ENCODE data around the gene MAP1LC3A.
A peak's percentile ranks its signal among the peaks of the same experiment; 100 is the strongest.
"Not testable (repeated sequence)": the region's sequence is repeated elsewhere in the genome, so short reads cannot be mapped to it uniquely, and the experiment has no call there.

Gene MAP1LC3A

GRCh38 chr20:34558320-34559218, at the start of gene MAP1LC3A:
TSS of gene MAP1LC3A (plus strand) at chr20:34558718. CDS start at chr20:34558869, 151 bp downstream.
- no peak for DNase-seq

GRCh38 chr20:34510575-34510974, 47.9 kb upstream of the MAP1LC3A start:
- no peak for DNase-seq

- DNase-seq = no peak
Observed at GRCh38 chr20:34511891-34512265, 46.6 kb upstream of the MAP1LC3A start.

- no peak for DNase-seq
Observed at GRCh38 chr20:34512266-34512954, 46.1 kb upstream of the MAP1LC3A start.

GRCh38 chr20:34512955-34513419, 45.5 kb upstream of the MAP1LC3A start:
- no peak for DNase-seq

- not testable (repeated sequence) for DNase-seq
Observed at GRCh38 chr20:34514034-34514433, 44.5 kb upstream of the MAP1LC3A start.

GRCh38 chr20:34514897-34515483, 43.5 kb upstream of the MAP1LC3A start:
- DNase-seq = no peak

GRCh38 chr20:34515484-34516246, 42.9 kb upstream of the MAP1LC3A start:
- peak; percentile 58 to 64 for DNase-seq

- DNase-seq = peak; percentile 82 to 83
Observed at GRCh38 chr20:34516247-34517113, 42.0 kb upstream of the MAP1LC3A start, which contains the start of gene DYNLRB1. TSS of gene DYNLRB1 (plus strand) at chr20:34516422. CDS start at chr20:34516459, 37 bp downstream.

- DNase-seq = peak in 1 of 2 experiments; percentile 29
Observed at GRCh38 chr20:34517114-34517505, 41.4 kb upstream of the MAP1LC3A start.

- not testable (repeated sequence) for DNase-seq
Observed at GRCh38 chr20:34518863-34519262, 39.7 kb upstream of the MAP1LC3A start.

- DNase-seq = not testable (repeated sequence)
Observed at GRCh38 chr20:34519841-34520240, 38.7 kb upstream of the MAP1LC3A start.

GRCh38 chr20:34522969-34523871, 35.3 kb upstream of the MAP1LC3A start:
- DNase-seq = peak; percentile 19 to 29

- DNase-seq = no peak
Observed at GRCh38 chr20:34524426-34524825, 34.1 kb upstream of the MAP1LC3A start.

GRCh38 chr20:34525342-34525708, 33.2 kb upstream of the MAP1LC3A start:
- DNase-seq = no peak

GRCh38 chr20:34525709-34526416, 32.7 kb upstream of the MAP1LC3A start:
- DNase-seq = no peak

- DNase-seq = no peak
Observed at GRCh38 chr20:34526466-34526865, 32.1 kb upstream of the MAP1LC3A start.

GRCh38 chr20:34527016-34527415, 31.5 kb upstream of the MAP1LC3A start:
- no peak for DNase-seq

GRCh38 chr20:34528921-34529297, 29.6 kb upstream of the MAP1LC3A start:
- no peak for DNase-seq

- no peak for DNase-seq
Observed at GRCh38 chr20:34529742-34530141, 28.8 kb upstream of the MAP1LC3A start.
